Hepatocyte (in vitro differentiated cells): ENCODE measurements around the gene GNB1L.

Experiments
- EZH2 ChIP-seq: fragments of 200-600 bp; sonication (generic); IDR thresholded peaks from 2 replicates; pipeline ENCODE4 v1.6.1; 2016; ENCODE audit warnings: antibody characterized with exemption, mild to moderate bottlenecking, borderline replicate concordance
- EZH2phosphoT487 ChIP-seq: fragments of 200-600 bp; sonication (generic); IDR thresholded peaks from one replicate; pipeline ENCODE4 v1.6.1; 2018; ENCODE audit warnings: antibody characterized with exemption, mild to moderate bottlenecking, low read depth, moderate library complexity; ENCODE audit not compliant: unreplicated experiment, severe bottlenecking

GRCh38 chr22:19897726-19898125 is 43.1 kb upstream of the GNB1L start:
- TF ChIP-seq EZH2 (no peak), EZH2phosphoT487 (no peak)
